Muscle of leg (tissue), 11 donors: ENCODE measurements around the gene REG3A. TPM values are rescaled to one million over a fixed set of nuclear protein-coding genes. Genes with fewer than 3 reads are reported as not detected.

ENCODE experiments used
- DNase-seq: peaks from one replicate; pipeline ENCODE4 v3.0.0; 2013
- H3K27ac ChIP-seq: one replicate; pipeline ENCODE4 v1.5.1; 2013; ENCODE audit warnings: mild to moderate bottlenecking, low read length, control low read depth
- H3K27me3 ChIP-seq: one replicate; pipeline ENCODE4 v1.6.1; 2013; ENCODE audit warnings: low read length; ENCODE audit not compliant: control insufficient read depth, insufficient read depth
- H3K36me3 ChIP-seq: one replicate; pipeline ENCODE4 v1.6.1; 2013; ENCODE audit warnings: low read length; ENCODE audit not compliant: control insufficient read depth, insufficient read depth
- H3K4me1 ChIP-seq: one replicate; pipeline ENCODE4 v1.6.1; 2013; ENCODE audit warnings: low read length; ENCODE audit not compliant: control insufficient read depth, insufficient read depth
- H3K4me3 ChIP-seq: one replicate; pipeline ENCODE4 v1.5.1; 2013; ENCODE audit warnings: low read length, control low read depth
- H3K9me3 ChIP-seq: replicated peaks from 2 replicates; pipeline ENCODE4 v1.6.1; 2013; ENCODE audit warnings: low read depth, low read length; ENCODE audit not compliant: control insufficient read depth
- WGBS: methylation state at CpG from one replicate; pipeline ENCODE4 v1.1.5; 2013; ENCODE audit warnings: missing lambda C conversion rate; ENCODE audit not compliant: insufficient coverage; 5-methylcytosine and 5-hydroxymethylcytosine counted together
- polyA plus RNA-seq, 8 donors: library from polyadenylated mRNA; unstranded; fragments of 120-200 nt; gene quantifications; one replicate each; pipeline versions ENCODE4 v1.2.1 to v1.2.3, GENCODE V29; 2013; ENCODE audit warnings: inconsistent platforms in 1 of 8, low replicate concordance in 1 of 8; ENCODE audit not compliant: insufficient read length in 8 of 8, insufficient read depth in 1 of 8
- total RNA-seq: library from RNA; stranded (reverse); fragments of 120-200 nt; gene quantifications from one replicate; pipeline ENCODE4 v1.2.4, GENCODE V29; 2013

The REG3A gene
- total and polyA plus RNA-seq, 9 donors = not detected

DNA sequence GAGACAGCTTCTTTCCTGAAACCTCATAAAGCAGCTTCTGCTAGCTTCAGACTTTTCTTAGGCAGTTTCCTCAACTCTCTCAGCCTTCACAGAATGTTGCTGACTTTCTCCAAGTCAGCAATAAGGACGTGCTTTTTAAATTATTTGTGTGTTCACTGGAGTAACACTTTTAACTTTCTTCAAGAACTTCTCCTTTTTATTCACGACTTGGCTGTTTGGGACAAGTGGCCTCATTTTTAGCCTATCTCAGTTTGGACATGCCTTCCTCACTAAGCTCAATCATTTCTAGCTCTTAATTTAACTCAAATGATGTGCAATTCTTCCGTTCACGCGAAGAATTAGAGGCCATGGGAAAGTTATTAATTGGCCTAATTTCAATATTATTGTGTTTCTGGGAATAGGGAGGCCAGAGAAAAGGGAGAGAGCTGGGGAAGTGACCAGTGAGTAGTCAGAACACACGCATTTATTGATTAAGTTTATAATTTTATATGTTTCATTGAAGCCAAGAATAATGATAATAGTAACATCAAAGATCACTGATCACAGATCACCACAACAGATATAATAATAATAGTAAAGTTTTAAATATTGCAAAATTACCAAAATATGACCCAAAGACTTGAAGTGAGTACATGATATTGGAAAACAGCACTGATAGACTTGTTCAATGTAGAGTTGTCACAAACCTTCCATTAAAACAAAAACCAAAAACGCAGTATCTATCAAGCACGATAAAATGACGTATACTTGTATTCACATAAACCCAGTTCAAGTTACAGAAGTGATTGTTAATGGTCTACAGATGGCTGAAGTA is 34.4 kb downstream of the REG3A start:
- DNase-seq = no peak
- Histone ChIP-seq H3K4me3 (no peak overlapping the region), H3K9me3 (peaks cover 2% of the 10 kb centered on the region), H3K4me1 (no peaks in the 10 kb centered on the region), H3K27me3 (no peaks in the 10 kb centered on the region), H3K36me3 (no peaks in the 10 kb centered on the region), H3K27ac (no peak overlapping the region)
- WGBS = no CpG with 5 or more reads among the region's 9 CpGs

GRCh38 chr2:79122676-79123075 is 36.9 kb downstream of the REG3A start:
- Histone ChIP-seq H3K4me3 (no peak overlapping the region), H3K27ac (no peak overlapping the region), H3K4me1 (no peaks in the 10 kb centered on the region), H3K36me3 (no peaks in the 10 kb centered on the region), H3K9me3 (peaks cover 2% of the 10 kb centered on the region), H3K27me3 (no peaks in the 10 kb centered on the region)
- no peak for DNase-seq
- WGBS = 80% methylated on average over 2 of the region's 2 CpGs

DNA sequence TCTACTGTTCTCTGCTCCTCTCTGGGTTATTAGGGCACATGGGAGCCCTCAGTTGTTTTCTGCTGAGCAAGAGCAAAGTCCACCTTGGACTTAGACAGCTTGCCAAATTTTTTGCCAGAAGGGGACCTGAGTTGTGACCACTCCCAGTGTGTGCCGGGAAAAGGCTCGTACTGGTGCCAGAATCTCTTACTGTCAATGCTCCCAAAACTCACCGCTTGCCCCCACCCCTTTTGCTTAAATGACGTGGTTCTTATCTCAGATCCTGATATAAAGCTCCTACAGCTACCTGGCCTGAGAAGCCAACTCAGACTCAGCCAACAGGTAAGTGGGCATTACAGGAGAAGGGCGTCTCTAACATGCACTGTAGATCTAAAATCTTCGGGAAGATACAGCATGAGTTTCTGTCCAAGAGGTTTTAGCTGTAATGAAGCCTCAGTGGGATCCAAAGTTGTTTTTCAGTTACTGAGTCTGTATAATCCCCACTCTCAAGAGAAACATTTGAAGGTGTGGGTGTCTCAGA is 39.3 kb downstream of the REG3A start, which contains the start of gene REG1A:
Gene REG1A (plus strand): TSS at position 295 of the 520 bp plus-strand sequence. CDS start 374 bp downstream, outside the sequence.
- Histone ChIP-seq H3K9me3 (peaks cover 2% of the 10 kb centered on the region), H3K36me3 (no peaks in the 10 kb centered on the region), H3K4me1 (no peaks in the 10 kb centered on the region), H3K27me3 (no peaks in the 10 kb centered on the region), H3K27ac (no peak within 1 kb of the TSS), H3K4me3 (no peak within 1 kb of the TSS)
- no peak for DNase-seq
- WGBS = 69% methylated on average over 3 of the region's 6 CpGs

DNA sequence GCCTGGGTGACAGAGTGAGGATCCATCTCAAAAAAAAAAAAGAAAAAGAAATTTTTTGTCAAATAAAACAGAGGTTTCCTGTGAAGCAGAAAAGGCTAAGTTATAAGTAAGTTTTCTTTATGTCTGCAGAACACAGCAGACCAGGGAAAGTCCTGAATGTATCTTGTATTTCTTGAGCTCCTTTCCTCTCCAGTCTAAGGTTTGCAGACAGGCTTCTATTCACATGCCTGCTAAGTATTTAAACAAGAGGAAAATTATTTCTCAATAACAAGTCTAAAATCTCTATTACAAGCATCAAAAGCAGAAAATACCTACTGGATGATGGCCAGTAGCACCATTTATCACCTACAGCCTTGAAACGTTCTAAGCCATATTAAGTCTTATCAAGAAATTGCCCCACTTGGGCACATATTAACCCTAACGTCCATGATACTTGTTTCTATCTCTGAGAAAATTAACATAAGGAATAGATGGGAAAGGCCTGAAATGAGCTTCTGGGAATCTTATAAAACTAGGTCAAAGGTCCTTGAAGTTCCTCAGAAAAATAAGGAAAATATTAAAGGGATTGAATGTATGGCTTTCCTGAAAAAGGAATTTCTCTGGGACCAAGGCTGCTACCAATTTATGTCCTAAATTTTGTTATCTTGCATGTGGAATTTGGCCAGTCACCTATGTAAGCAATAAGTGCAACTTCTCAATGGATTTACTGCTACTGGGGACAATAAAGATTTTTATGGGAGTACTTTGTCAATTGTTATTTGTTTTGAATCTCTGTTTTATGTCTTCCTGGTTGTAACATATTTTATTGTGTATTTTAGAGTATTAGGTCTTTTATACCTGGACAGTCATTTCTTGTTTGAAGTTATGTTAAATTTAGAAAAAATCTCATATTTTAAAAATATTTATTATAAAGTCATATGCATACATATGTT is 42.3 kb downstream of the REG3A start:
- no peak overlapping the region for H3K4me3 ChIP-seq
- WGBS = 60% methylated on average over 1 of the region's 2 CpGs
- H3K4me1 ChIP-seq = no peaks in the 10 kb centered on the region
- H3K36me3 ChIP-seq = no peaks in the 10 kb centered on the region
- no peak overlapping the region for H3K27ac ChIP-seq
- no peaks in the 10 kb centered on the region for H3K27me3 ChIP-seq
- H3K9me3 ChIP-seq = peaks cover 4% of the 10 kb centered on the region
- DNase-seq = no peak

DNA sequence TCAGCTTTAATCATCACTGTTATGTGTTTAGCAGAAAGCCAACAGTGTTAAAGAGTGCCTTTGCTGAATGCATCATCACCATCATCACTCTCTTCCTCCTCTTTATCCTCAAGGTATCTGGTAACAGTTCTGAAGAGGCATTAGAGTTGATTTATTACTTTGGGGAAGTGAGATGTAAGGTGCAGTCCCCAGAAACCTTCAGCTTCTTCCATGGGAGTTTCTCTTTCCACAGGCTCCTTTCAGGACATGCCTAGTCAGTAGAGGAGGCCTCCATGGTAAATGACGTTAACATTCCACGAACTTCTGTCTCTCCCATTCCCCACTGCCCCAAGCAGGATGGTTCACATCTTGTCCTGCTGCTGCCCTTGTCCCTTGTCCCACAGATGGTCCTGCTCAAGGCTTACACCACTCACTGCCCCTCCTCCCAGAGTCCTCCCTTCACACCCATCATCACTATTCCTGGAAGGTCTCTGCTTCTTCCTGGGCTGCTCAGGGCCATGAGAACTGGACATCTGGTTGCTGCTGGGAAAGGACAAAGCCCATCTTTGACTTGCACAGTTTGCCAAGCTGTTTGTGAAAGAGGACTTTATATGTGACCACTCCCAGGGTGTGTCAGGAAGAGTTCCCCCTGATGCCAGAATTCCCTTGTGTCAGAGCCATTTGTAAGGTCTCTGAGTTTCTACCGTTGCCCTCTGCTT is 44.6 kb downstream of the REG3A start:
- no peaks in the 10 kb centered on the region for H3K36me3 ChIP-seq
- WGBS = 90% methylated on average over 2 of the region's 3 CpGs
- no peak for DNase-seq
- no peaks in the 10 kb centered on the region for H3K4me1 ChIP-seq
- peaks cover 2% of the 10 kb centered on the region for H3K9me3 ChIP-seq
- H3K4me3 ChIP-seq = no peak overlapping the region
- H3K27ac ChIP-seq = no peak overlapping the region
- H3K27me3 ChIP-seq = no peaks in the 10 kb centered on the region

GRCh38 chr2:79112269-79112668 is 47.3 kb downstream of the REG3A start:
- no peaks in the 10 kb centered on the region for H3K36me3 ChIP-seq
- no peak for DNase-seq
- H3K27me3 ChIP-seq = no peaks in the 10 kb centered on the region
- H3K9me3 ChIP-seq = peaks cover 2% of the 10 kb centered on the region
- H3K4me1 ChIP-seq = no peaks in the 10 kb centered on the region
- no peak overlapping the region for H3K27ac ChIP-seq
- 100% methylated on average over 3 of the region's 3 CpGs for WGBS
- no peak overlapping the region for H3K4me3 ChIP-seq

Other genes starting within 250 kb of the REG3A start
- gene REG3G, start 134.1 kb downstream of the REG3A start, total RNA-seq = not detected
- not detected for gene REG3G, start 134.1 kb downstream of the REG3A start, polyA plus RNA-seq
- not detected for gene REG1B, start 71.8 kb downstream of the REG3A start, total RNA-seq
- gene REG1B, start 71.8 kb downstream of the REG3A start, polyA plus RNA-seq = not detected
- gene REG1A, start 39.3 kb downstream of the REG3A start, total RNA-seq = not detected
- under 1 TPM in 1 of 8 donors, not detected in 7; 0.57 TPM for gene REG1A, start 39.3 kb downstream of the REG3A start, polyA plus RNA-seq